ENCODE data around the gene KLF13. TPM values are rescaled to one million over a fixed set of nuclear protein-coding genes. Genes with fewer than 3 reads are reported as not detected.

KLF13 gene
- total and polyA plus RNA-seq, 10 of the 15 experiments (the other 5 are each of a cell fraction or from before 2014, with no cell fraction given): 20.3 to 109 (median 51.4) TPM

- ChIA-PET POLR2A (no interaction called here), SMC1A (ENCODE audit: uncharacterized antibody, unreplicated experiment) (no interaction called here), RAD21 (ENCODE audit: unreplicated experiment) (no interaction called here), CTCF (interaction anchor here (0.6 to 2.0 kb wide), 4 partner anchors 9 to 90 kb away, joined by 3 to 8 read pairs (median 4); no protein-coding TSS in a partner anchor)
- H3K4me3 ChIP-seq: no peak overlapping the region
- H3K27ac ChIP-seq (ENCODE audit: control insufficient read depth, insufficient read depth): no peak overlapping the region
- WGBS (ENCODE audit: insufficient coverage, insufficient replicate concordance, low lambda C conversion rate, missing lambda C conversion rate): 85% methylated on average over 12 of the region's 12 CpGs
- ATAC-seq (no peak), DNase-seq (ENCODE audit: low read depth, low spot score) (no peak), FAIRE-seq (no peak)
- no peaks in the 10 kb centered on the region for H3K27me3 ChIP-seq (replicated peaks in 1 of 2; ENCODE audit: control insufficient read depth in 2 of 2, insufficient read depth in 2 of 2, low read length in 1 of 2)
- intact Hi-C loops (cut with micrococcal nuclease; ENCODE audit: unreplicated experiment) (loop anchor here (5.0 kb wide), 1 partner anchor 38 kb away; no protein-coding TSS in a partner anchor), in situ Hi-C loops (cut with MboI) (no loop called here)
- no peaks in the 10 kb centered on the region for H3K9me3 ChIP-seq (replicated peaks; ENCODE audit: control insufficient read depth, insufficient read depth, low read length)
- H3K79me2 ChIP-seq (ENCODE audit: control insufficient read depth, insufficient read depth, low read length): no peaks in the 10 kb centered on the region
- no peak overlapping the region for H3K9ac ChIP-seq (ENCODE audit: control insufficient read depth, insufficient read depth, low read length)
- H2AFZ ChIP-seq (ENCODE audit: control insufficient read depth, low read depth, low read length): no peak overlapping the region
- TF ChIP-seq SP1 (IDR thresholded peaks at IDR 0.05; ENCODE audit: low read depth, low read length) (no peak), TCF7 (IDR thresholded peaks at IDR 0.05; ENCODE audit: borderline replicate concordance) (no peak), MEF2B (IDR thresholded peaks at IDR 0.05; ENCODE audit: partially characterized antibody, poor library complexity, severe bottlenecking) (no peak), CBFB (IDR thresholded peaks at IDR 0.05; ENCODE audit: low read depth) (no peak), NFYA (IDR thresholded peaks at IDR 0.05; ENCODE audit: borderline replicate concordance, low read depth, low read length) (no peak), CREB1 (IDR thresholded peaks at IDR 0.05; ENCODE audit: low read depth) (no peak), ZSCAN29 (IDR thresholded peaks at IDR 0.05) (no peak), CHD1 (IDR thresholded peaks at IDR 0.05; ENCODE audit: low read depth, low read length) (no peak), ELK1 (IDR thresholded peaks at IDR 0.05; ENCODE audit: low read depth, low read length) (no peak), ZNF592 (IDR thresholded peaks at IDR 0.05) (no peak), FOXM1 (IDR thresholded peaks at IDR 0.05; ENCODE audit: low read depth, low read length) (no peak), RFX5 (IDR thresholded peaks at IDR 0.05; ENCODE audit: low read depth, low read length) (no peak), IKZF1 (conservative IDR thresholded peaks at IDR 0.05) (no peak), PML (IDR thresholded peaks at IDR 0.05; ENCODE audit: low read length) (no peak), SMAD1 (IDR thresholded peaks at IDR 0.05; ENCODE audit: low read depth, partially characterized antibody) (no peak), ZNF217 (IDR thresholded peaks at IDR 0.05) (no peak), BMI1 (IDR thresholded peaks at IDR 0.05; ENCODE audit: borderline replicate concordance) (no peak), JUND (IDR thresholded peaks at IDR 0.05; ENCODE audit: low read depth, low read length) (no peak), BACH1 (IDR thresholded peaks at IDR 0.05; ENCODE audit: borderline replicate concordance) (no peak)
- TF ChIP-seq, protein P1, sequence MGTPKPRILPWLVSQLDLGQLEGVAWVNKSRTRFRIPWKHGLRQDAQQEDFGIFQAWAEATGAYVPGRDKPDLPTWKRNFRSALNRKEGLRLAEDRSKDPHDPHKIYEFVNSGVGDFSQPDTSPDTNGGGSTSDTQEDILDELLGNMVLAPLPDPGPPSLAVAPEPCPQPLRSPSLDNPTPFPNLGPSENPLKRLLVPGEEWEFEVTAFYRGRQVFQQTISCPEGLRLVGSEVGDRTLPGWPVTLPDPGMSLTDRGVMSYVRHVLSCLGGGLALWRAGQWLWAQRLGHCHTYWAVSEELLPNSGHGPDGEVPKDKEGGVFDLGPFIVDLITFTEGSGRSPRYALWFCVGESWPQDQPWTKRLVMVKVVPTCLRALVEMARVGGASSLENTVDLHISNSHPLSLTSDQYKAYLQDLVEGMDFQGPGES (IDR thresholded peaks at IDR 0.05): no peak
- no peak overlapping the region for H3K4me2 ChIP-seq (ENCODE audit: control insufficient read depth, insufficient read depth)
- BruUV-seq (replicated peaks): no TSS peak
- peaks cover 28% of the 10 kb centered on the region for H3K4me1 ChIP-seq (ENCODE audit: control insufficient read depth, insufficient read depth, low read length)
- no peaks in the 10 kb centered on the region for H4K20me1 ChIP-seq (ENCODE audit: control insufficient read depth, insufficient read depth)
- H3K36me3 ChIP-seq (ENCODE audit: control insufficient read depth in 2 of 2, insufficient read depth in 2 of 2, low read length in 1 of 2): no peaks in the 10 kb centered on the region
Measured at GRCh38 chr15:31304751-31305365, 21.8 kb upstream of the KLF13 start.
